Esophagus squamous epithelium (tissue), 4 donors: Measurements from ENCODE around the gene COL4A2.

Experiments
- POLR2A ChIP-seq, 4 donors: fragments of 450-650 bp; IDR thresholded peaks; one replicate each; pipeline ENCODE4 v1.6.1; 2017; ENCODE audit warnings: antibody characterized with exemption in 4 of 4, mild to moderate bottlenecking in 4 of 4, moderate library complexity in 3 of 4
- TF ChIP-seq, protein P1 (sequence below), 6 experiments: fragments of 450-650 bp in 4 of 6; fragments of 200-600 bp in 2 of 6; sonication (generic) in 2 of 6; IDR thresholded peaks; one replicate each; pipeline ENCODE4 v1.5.1; 2016 to 2019; ENCODE audit warnings: antibody characterized with exemption in 6 of 6, mild to moderate bottlenecking in 4 of 6, moderate library complexity in 4 of 6

- no peak for TF ChIP-seq POLR2A (IDR thresholded peaks at IDR 0.05)
- TF ChIP-seq, protein P1, sequence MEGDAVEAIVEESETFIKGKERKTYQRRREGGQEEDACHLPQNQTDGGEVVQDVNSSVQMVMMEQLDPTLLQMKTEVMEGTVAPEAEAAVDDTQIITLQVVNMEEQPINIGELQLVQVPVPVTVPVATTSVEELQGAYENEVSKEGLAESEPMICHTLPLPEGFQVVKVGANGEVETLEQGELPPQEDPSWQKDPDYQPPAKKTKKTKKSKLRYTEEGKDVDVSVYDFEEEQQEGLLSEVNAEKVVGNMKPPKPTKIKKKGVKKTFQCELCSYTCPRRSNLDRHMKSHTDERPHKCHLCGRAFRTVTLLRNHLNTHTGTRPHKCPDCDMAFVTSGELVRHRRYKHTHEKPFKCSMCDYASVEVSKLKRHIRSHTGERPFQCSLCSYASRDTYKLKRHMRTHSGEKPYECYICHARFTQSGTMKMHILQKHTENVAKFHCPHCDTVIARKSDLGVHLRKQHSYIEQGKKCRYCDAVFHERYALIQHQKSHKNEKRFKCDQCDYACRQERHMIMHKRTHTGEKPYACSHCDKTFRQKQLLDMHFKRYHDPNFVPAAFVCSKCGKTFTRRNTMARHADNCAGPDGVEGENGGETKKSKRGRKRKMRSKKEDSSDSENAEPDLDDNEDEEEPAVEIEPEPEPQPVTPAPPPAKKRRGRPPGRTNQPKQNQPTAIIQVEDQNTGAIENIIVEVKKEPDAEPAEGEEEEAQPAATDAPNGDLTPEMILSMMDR (IDR thresholded peaks at IDR 0.05), result no peak
Observed at GRCh38 chr13:110392510-110393240, 85.6 kb downstream of the COL4A2 start.
